ENCODE results near the gene KRTAP12-4.
A peak's percentile ranks its signal among the peaks of the same experiment; 100 is the strongest.
"Not testable (repeated sequence)": the region's sequence is repeated elsewhere in the genome, so short reads cannot be mapped to it uniquely, and the experiment has no call there.

Gene KRTAP12-4

GRCh38 chr21:44671911-44672310, 17.5 kb upstream of the KRTAP12-4 start:
- H3K27ac Mint-ChIP-seq = no peak overlapping the region
- peaks cover 24% of the 10 kb centered on the region for H3K9me3 Mint-ChIP-seq
- H3K27me3 Mint-ChIP-seq = no peaks in the 10 kb centered on the region
- no peaks in the 10 kb centered on the region for H3K4me1 Mint-ChIP-seq
- H3K4me3 Mint-ChIP-seq = no peak overlapping the region
- H3K36me3 Mint-ChIP-seq = peaks cover 12% of the 10 kb centered on the region

DNA sequence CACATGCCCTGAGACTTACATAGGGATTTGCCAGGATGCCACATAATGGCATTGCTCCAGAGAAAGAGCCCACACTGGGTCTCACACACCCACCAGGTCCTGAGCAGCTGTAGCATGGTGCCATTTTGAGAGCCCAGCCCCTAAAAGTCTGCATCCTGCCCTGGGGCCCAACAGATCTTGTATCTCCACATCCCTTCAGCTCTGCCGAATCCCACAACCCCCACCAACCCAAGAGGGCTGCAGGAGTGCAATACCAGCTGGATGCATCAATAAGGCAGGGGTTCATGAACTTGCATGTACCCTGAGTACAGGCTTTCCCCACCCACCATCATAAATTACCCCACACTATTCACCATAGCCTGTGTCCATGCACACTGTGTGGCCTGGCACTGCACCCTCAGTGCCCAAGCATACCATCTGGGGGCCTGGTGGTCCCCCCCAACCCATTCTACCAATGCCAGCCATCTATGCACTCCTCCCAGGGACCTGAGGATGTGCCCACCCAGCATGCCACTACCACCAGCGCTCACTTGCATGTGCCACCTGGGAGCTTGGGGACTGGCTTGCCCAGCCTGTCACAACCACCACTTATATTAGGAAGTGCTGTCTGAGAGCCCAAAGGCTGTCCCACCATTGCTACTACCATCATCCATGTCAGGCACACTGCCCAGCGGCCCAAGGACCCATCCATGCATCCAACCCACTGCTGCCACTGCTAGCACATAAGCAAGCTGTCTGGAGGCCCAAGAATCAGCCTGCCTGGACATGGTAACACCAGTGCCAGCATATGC, 16.4 kb upstream of the KRTAP12-4 start:
- no peak overlapping the region for H3K27ac Mint-ChIP-seq
- H3K27me3 Mint-ChIP-seq = no peaks in the 10 kb centered on the region
- H3K4me3 Mint-ChIP-seq = no peak overlapping the region
- H3K9me3 Mint-ChIP-seq = peaks cover 24% of the 10 kb centered on the region
- peaks cover 3% of the 10 kb centered on the region for H3K4me1 Mint-ChIP-seq
- H3K36me3 Mint-ChIP-seq = peaks cover 12% of the 10 kb centered on the region

DNA sequence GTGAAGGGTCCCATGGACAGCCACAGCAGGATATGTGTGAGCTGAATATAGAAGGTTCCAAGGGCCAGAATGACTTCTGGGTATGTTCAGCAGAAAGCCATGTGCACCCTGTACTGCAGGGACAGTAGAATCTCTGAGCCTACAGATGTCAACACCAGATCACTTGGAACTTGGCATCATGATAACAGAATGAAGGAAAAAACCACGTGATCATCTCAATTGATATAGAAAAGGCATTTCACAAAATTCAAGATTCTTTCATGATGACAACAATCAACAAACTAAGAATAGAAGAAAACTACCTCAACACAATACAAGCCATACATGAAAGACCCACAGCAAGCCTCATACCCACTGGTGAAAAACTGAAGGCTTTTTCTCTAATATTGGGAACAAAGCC, 13.2 kb upstream of the KRTAP12-4 start:
- peaks cover 3% of the 10 kb centered on the region for H3K4me1 Mint-ChIP-seq
- peaks cover 5% of the 10 kb centered on the region for H3K9me3 Mint-ChIP-seq
- H3K27me3 Mint-ChIP-seq = no peaks in the 10 kb centered on the region
- no peak overlapping the region for H3K4me3 Mint-ChIP-seq
- no peak overlapping the region for H3K27ac Mint-ChIP-seq
- H3K36me3 Mint-ChIP-seq = peaks cover 7% of the 10 kb centered on the region

GRCh38 chr21:44666401-44667320, 12.2 kb upstream of the KRTAP12-4 start, which contains the start of gene KRTAP12-2:
Gene KRTAP12-2, minus strand, starts transcription at chr21:44666927. Its CDS starts 41 bp downstream, at chr21:44666886.
- Mint-ChIP-seq H3K36me3 (peaks cover 5% of the 10 kb centered on the region), H3K27me3 (no peaks in the 10 kb centered on the region), H3K4me3 (no peak within 1 kb of the TSS), H3K4me1 (peaks cover 3% of the 10 kb centered on the region), H3K27ac (no peak within 1 kb of the TSS), H3K9me3 (peaks cover 7% of the 10 kb centered on the region)

- peak overlapping the region; percentile 73 for H3K27ac Mint-ChIP-seq
- no peak overlapping the region for H3K4me3 Mint-ChIP-seq
- no peaks in the 10 kb centered on the region for H3K27me3 Mint-ChIP-seq
- H3K36me3 Mint-ChIP-seq = peaks cover 3% of the 10 kb centered on the region
- H3K9me3 Mint-ChIP-seq = peaks cover 12% of the 10 kb centered on the region
- peaks cover 7% of the 10 kb centered on the region for H3K4me1 Mint-ChIP-seq
Observed at GRCh38 chr21:44664691-44665090, 10.2 kb upstream of the KRTAP12-4 start.

DNA sequence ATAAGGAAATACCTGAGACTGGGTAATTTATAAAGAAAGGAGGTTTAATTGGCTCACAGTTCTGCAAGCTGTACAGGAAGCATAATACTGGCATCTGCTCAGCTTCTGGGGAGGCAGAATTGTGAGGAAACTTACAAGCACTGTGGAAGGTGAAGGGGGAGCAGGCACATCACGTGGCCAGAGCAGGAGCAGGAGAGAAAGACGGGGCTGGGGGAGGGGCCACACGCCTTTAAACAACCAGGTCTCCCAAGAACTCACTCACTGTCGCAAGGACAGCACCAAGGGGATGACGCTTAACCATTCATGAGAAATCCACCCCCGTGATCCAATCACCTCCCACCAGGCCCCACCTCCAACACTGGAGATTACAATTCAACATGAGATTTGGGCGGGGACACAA, 7.1 kb upstream of the KRTAP12-4 start:
- Mint-ChIP-seq H3K4me1 (peaks cover 38% of the 10 kb centered on the region), H3K27ac (peak overlapping the region; percentile 20), H3K9me3 (peaks cover 14% of the 10 kb centered on the region)
- H3K36me3 Mint-ChIP-seq, H3K27me3 Mint-ChIP-seq, H3K4me3 Mint-ChIP-seq: not testable (repeated sequence)

GRCh38 chr21:44658913-44659595, 4.6 kb upstream of the KRTAP12-4 start:
- Mint-ChIP-seq H3K27me3 (no peaks in the 10 kb centered on the region), H3K36me3 (peaks cover 12% of the 10 kb centered on the region), H3K27ac (peak overlapping the region; percentile 93), H3K4me1 (peaks cover 60% of the 10 kb centered on the region), H3K4me3 (peak overlapping the region; percentile 76), H3K9me3 (peaks cover 20% of the 10 kb centered on the region)

- Mint-ChIP-seq H3K4me3 (peak overlapping the region; percentile 76), H3K27ac (peak overlapping the region; percentile 93), H3K9me3 (peaks cover 20% of the 10 kb centered on the region), H3K4me1 (peaks cover 65% of the 10 kb centered on the region), H3K27me3 (no peaks in the 10 kb centered on the region), H3K36me3 (peaks cover 12% of the 10 kb centered on the region)
Observed at GRCh38 chr21:44658541-44658910, 4.1 kb upstream of the KRTAP12-4 start.

- Mint-ChIP-seq H3K9me3 (peaks cover 20% of the 10 kb centered on the region), H3K4me1 (peaks cover 68% of the 10 kb centered on the region), H3K36me3 (peaks cover 12% of the 10 kb centered on the region), H3K27me3 (no peaks in the 10 kb centered on the region), H3K4me3 (peak within 1 kb of the TSS; percentile 76), H3K27ac (peak within 1 kb of the TSS; percentile 93)
Observed at GRCh38 chr21:44657635-44658540, 3.4 kb upstream of the KRTAP12-4 start, which contains the start of gene KRTAP12-3. Gene KRTAP12-3, plus strand, starts transcription at chr21:44657932. Its CDS starts 48 bp downstream, at chr21:44657980.

GRCh38 chr21:44656868-44657267, 2.4 kb upstream of the KRTAP12-4 start:
- Mint-ChIP-seq H3K4me1 (peaks cover 68% of the 10 kb centered on the region), H3K27me3 (no peaks in the 10 kb centered on the region), H3K4me3 (peak overlapping the region; percentile 76), H3K36me3 (peaks cover 12% of the 10 kb centered on the region), H3K9me3 (peaks cover 19% of the 10 kb centered on the region), H3K27ac (peak overlapping the region; percentile 84)

- Mint-ChIP-seq H3K36me3 (peaks cover 11% of the 10 kb centered on the region), H3K27me3 (no peaks in the 10 kb centered on the region), H3K4me3 (peak overlapping the region; percentile 26), H3K4me1 (peaks cover 60% of the 10 kb centered on the region), H3K27ac (peak overlapping the region; percentile 53), H3K9me3 (peaks cover 13% of the 10 kb centered on the region)
Observed at GRCh38 chr21:44653656-44654575, 543 bp downstream of the KRTAP12-4 start.

GRCh38 chr21:44653123-44653522, 1.3 kb downstream of the KRTAP12-4 start:
- Mint-ChIP-seq H3K4me1 (peaks cover 52% of the 10 kb centered on the region), H3K27ac (no peak overlapping the region)

DNA sequence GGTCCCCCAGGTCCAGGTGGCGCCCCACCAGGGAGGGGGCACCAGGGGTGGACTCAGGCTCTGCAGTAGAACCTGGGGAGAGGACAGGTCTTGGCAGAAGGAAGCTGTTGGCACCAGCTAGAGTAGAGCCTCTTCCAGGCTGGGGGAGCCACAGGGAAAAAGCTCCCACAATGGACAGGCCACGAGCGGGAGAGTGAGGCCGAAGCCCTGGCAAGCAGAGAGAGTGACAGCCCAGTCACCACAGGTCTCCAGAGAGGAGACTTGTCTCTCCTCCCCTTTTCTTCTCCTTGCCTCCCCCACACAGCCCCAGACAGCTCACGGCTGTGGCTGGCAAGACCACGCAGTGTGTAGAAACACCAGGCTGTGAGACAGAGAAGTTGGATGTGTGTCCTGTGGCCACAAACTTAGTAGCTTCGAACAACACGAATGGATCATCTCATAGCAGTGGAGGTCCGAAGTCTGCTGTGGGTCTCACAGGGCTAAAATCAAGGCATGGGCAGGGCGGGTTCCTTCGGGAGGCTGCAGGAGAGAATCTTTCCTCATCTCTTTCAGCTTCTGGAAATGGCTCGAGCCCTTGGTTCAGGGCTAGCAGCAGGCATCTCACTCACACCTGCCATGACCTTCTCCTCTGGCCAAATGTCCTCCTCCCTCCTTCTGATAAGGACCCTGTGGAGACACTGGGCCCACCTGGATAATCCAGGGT, 3.3 kb downstream of the KRTAP12-4 start:
- H3K27me3 Mint-ChIP-seq = no peaks in the 10 kb centered on the region
- peaks cover 1% of the 10 kb centered on the region for H3K9me3 Mint-ChIP-seq
- no peak overlapping the region for H3K4me3 Mint-ChIP-seq
- H3K27ac Mint-ChIP-seq = peak overlapping the region; percentile 51
- H3K4me1 Mint-ChIP-seq = peaks cover 32% of the 10 kb centered on the region
- peaks cover 2% of the 10 kb centered on the region for H3K36me3 Mint-ChIP-seq

More at GRCh38 chr21:44653123-44653522, 1.3 kb downstream of the KRTAP12-4 start:
- Mint-ChIP-seq H3K4me3 (no peak overlapping the region), H3K27me3 (no peaks in the 10 kb centered on the region), H3K9me3 (peaks cover 13% of the 10 kb centered on the region), H3K36me3 (peaks cover 11% of the 10 kb centered on the region)

All from activated naive CD4-positive, alpha-beta T cell treated with anti-CD3 and anti-CD28 coated beads, Interleukin-2, amount 50 U/mL, for 24 hours (primary cell).